ENCODE data around the gene HYOU1.
"Not testable (repeated sequence)": the region's sequence is repeated elsewhere in the genome, so short reads cannot be mapped to it uniquely, and the experiment has no call there.

The HYOU1 gene

DNA sequence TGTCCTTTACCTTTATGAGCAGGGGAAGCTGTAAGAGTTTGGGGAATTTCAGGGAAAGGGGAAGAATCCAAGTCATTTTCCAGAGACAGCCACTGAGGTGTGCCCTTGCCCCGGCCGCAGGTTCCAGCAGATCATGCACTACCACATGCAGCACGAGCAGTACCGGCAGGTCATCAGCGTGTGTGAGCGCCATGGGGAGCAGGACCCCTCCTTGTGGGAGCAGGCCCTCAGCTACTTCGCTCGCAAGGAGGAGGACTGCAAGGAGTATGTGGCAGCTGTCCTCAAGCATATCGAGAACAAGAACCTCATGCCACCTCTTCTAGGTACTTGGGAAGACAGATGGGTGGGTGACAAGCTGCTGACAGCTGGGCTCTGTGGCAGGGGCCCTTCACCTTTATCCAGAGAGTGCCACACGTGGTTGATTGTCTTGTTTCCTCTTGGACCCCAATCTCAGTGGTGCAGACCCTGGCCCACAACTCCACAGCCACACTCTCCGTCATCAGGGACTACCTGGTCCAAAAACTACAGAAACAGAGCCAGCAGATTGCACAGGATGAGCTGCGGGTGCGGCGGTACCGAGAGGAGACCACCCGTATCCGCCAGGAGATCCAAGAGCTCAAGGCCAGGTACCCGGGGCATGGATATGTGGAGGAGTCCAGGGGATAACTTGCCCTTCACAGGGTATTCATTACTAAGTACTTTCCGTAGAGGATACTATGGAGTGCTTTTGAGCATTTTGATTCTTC lies 21.8 kb upstream of the HYOU1 start:
- H3K4me3 ChIP-seq (ENCODE audit: low read depth, low read length) = no peak overlapping the region

DNA sequence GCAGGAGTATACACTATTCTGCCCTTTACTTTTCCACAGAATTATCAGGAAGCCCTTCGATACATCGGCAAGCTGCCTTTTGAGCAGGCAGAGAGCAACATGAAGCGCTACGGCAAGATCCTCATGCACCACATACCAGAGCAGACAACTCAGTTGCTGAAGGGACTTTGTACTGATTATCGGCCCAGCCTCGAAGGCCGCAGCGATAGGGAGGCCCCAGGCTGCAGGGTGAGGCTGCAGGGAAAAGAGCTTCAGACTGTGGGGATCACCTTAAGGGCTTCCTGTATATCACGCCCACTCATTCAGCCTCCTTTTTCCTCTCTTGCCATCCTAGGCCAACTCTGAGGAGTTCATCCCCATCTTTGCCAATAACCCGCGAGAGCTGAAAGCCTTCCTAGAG lies 20.8 kb upstream of the HYOU1 start:
- TF ChIP-seq, protein P1, sequence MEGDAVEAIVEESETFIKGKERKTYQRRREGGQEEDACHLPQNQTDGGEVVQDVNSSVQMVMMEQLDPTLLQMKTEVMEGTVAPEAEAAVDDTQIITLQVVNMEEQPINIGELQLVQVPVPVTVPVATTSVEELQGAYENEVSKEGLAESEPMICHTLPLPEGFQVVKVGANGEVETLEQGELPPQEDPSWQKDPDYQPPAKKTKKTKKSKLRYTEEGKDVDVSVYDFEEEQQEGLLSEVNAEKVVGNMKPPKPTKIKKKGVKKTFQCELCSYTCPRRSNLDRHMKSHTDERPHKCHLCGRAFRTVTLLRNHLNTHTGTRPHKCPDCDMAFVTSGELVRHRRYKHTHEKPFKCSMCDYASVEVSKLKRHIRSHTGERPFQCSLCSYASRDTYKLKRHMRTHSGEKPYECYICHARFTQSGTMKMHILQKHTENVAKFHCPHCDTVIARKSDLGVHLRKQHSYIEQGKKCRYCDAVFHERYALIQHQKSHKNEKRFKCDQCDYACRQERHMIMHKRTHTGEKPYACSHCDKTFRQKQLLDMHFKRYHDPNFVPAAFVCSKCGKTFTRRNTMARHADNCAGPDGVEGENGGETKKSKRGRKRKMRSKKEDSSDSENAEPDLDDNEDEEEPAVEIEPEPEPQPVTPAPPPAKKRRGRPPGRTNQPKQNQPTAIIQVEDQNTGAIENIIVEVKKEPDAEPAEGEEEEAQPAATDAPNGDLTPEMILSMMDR (IDR thresholded peaks at IDR 0.05; ENCODE audit: low read depth, low read length) = no peak
- H3K4me3 ChIP-seq (ENCODE audit: low read depth, low read length) = no peak overlapping the region

More for the DNA sequence above, 21.8 kb upstream of the HYOU1 start:
- TF ChIP-seq, protein P1 (IDR thresholded peaks at IDR 0.05; ENCODE audit: low read depth, low read length) = no peak

DNA sequence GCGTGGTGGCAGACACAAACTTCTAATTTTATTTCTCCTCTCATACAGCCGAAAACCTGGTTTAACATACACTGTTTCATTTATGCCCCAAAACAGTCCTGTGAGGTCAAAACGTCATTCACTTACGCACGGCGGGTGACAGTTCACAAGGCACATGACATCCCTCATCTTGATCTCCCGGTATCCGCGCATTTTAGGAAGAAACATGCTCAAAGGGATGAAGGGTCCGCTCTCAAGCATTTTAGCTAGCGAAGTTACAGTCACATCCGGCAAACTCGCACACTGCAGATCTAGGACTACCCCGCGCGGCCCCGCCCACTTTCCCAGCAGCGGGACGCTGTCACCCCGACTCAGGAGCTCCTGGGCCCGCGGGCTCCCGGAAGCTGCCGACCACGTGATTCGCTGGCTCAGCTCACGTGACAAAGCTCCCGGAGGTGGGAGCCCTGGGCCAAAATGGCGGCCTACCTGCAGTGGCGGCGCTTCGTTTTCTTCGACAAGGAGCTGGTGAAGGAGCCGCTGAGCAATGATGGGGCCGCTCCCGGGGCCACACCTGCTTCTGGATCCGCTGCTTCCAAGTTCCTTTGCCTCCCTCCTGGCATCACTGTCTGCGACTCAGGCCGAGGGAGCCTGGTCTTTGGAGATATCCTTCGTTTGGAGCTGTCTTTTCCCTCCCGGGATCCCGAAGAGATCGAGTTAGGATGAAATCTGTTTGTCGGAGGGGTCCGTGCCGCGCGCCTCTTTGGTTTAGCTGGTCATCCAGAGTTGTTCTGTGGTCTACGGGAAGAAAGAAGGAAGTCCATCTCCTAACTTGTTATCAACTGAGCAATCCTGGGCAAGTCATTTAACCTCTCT lies 10.6 kb upstream of the HYOU1 start, which contains the start of gene VPS11:
VPS11 (plus strand) TSS at position 448 of the 852 bp plus-strand sequence; CDS start at position 454, 6 bp downstream.
- TF ChIP-seq, protein P1 (IDR thresholded peaks at IDR 0.05; ENCODE audit: low read depth, low read length) = no peak
- peak within 1 kb of the TSS; percentile 99 for H3K4me3 ChIP-seq (ENCODE audit: low read depth, low read length)

DNA sequence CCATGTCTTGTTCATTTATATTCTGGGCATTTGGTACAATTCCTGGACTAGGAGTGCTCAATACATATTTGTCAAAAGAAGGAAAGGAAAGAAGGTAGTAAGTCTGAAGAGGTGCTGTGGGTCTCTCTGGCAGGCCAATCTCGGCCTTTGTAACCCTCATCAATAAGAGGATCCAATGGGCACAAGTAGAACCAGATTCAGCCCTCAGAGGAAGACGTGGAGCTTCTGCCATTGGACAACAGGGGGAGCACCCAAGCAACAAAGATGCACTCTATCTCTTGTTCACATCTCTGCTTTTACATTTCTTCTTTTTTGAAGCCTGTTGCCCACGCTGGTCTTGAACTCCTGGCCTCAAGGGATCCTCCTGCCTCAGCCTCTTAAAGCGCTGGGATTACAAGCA lies 8.4 kb upstream of the HYOU1 start:
- TF ChIP-seq, protein P1 (IDR thresholded peaks at IDR 0.05; ENCODE audit: low read depth, low read length) = peak; percentile 51; the same call in 1 of the 2 replicates

DNA sequence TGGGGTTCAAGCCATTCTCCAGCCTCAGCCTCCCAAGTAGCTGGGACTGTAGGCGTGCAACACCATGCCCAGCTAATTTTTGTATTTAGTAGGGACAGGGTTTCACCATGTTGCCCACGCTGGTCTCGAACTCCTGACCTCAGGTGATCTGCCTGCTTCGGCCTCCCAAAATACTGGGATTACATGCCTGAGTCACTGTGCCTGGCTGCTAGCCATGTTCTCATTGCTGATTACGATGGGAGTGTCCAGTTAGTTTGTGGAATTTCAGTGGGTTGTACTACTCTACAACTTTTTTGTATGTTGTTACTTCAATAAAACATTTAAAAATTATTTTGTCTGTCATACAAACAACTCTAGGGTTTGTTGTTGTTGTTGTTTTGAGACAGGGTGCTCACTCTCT lies 5.8 kb upstream of the HYOU1 start:
- H3K4me3 ChIP-seq (ENCODE audit: low read depth, low read length) = no peak overlapping the region
- TF ChIP-seq, protein P1 (IDR thresholded peaks at IDR 0.05; ENCODE audit: low read depth, low read length) = no peak

More for the DNA sequence above, 8.4 kb upstream of the HYOU1 start:
- no peak overlapping the region for H3K4me3 ChIP-seq (ENCODE audit: low read depth, low read length)

DNA sequence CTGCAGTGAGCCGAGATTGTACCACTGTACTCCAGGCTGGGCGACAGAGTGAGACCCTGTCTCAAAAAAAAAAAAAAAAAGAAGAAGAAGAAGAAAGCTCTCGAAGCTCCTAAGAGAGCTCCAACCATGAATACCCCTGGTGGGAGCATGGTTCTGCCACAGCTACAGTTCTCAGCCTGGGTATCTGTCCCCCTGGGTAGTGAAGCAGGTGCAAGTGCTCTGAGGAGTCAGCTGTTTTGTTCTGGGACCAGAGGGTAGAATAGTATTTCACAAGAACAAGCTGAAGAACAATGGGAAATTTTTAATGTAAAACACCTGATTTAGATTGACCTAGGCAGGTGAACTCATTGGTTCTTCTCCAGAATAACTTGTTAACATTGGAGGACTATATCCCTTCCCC lies 4.3 kb upstream of the HYOU1 start:
- H3K4me3 ChIP-seq (ENCODE audit: low read depth, low read length) = no peak overlapping the region
- TF ChIP-seq, protein P1 (IDR thresholded peaks at IDR 0.05; ENCODE audit: low read depth, low read length) = no peak

DNA sequence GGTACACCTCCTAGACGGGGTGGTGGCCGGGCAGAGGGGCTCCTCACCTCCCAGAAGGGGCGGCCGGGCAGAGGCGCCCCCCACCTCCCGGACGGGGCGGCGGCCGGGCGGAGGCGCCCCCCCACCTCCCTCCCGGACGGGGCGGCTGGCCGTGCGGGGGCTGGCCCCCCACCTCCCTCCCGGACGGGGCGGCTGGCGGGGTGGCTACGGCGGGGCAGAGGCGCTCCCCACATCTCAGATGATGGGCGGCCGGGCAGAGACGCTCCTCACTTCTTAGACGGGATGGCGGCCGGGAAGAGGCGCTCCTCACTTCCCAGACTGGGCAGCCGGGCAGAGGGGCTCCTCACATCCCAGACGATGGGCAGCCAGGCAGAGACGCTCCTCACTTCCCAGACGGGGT lies 2.1 kb upstream of the HYOU1 start:
- not testable (repeated sequence) for H3K4me3 ChIP-seq (ENCODE audit: low read depth, low read length)

All from WI38 (cell line).